Stromal cell of bone marrow (primary cell): ENCODE measurements around the gene TMEM167B.

Experiments
- DNase-seq: peaks from one replicate; pipeline ENCODE4 v3.0.0-alpha.2; 2012; ENCODE audit warnings: low read depth

The TMEM167B gene

DNA sequence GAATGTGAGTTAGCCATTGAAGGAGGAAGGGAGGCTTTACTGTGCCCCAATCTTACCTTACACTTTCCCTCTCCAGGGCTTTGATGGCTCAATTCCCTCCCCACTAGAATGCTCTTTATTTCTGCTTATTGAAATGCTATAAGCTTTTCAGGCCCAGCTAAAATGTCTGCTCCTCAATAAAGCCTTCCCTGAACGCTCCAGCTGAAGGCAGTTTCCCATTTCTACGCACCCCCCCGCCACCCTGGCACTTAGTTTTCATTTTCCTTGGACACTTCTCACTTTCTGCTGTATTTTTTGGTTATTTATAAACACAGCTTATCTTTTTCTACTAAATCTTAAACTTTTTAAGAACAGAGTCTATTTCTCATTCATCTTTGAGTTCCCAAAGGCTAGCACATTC is 7.1 kb upstream of the TMEM167B start:
- DNase-seq, result no peak

DNA sequence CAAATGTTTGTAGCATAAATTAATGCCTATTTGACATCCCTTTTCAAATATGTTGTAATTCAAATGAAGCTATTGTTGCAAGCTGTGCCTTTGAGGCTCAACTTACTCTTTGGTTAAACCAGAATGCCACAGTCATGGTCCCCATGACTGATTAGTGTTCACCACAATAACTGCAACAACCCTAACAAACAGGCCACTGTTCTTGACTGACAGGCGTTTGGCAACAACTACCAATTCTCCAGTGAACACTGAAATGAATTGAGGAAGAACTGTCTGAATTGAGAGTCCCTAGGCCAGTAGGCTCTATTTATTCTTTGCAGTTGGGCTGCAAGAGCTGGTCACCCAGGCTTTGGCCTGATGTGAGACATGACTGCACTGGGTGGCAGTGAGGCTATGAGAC is 6.6 kb upstream of the TMEM167B start:
- DNase-seq, result no peak

DNA sequence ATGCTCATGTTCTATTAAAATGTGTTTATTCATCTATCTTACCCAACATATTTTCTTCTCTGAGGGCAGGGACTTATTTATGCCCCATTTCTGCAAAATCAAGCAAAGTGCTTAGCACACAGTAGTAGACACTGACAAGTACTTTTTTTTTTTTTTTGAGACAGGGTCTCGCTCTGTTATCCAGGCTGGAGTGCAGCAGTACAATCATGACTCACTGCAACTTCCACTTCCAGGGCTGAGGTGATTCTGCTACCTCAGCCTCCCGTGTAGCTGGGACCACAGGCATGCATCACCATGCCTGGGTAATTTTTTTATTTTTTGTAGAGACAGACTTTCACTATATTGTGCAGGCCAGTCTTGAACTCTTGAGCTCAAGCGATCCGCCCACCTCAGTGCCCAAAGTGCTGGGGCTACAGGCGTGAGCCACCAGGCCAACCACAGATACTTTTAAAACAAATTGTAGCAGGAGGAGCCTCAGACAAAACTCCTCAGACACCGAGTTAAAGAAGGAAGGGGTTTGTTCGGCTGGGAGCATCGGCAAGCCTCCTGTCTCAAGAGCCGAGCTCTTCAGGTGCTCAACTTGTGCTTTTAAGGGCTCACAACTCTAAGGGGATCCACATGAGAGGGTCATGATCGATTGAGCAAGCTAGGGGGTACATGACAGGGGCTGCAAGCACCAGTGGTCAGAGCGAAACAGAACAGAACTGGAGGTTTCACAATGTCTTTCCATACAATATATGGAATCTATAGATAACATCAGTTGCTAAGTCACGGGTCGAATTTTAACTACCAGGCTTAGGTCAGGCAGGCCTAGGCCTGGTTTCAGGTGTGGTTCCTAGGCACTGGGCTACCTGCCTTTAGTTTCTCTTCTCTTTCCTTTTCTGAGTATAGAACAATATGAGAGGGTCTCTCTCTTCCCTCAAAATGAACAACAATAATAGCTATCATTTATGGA is 5.7 kb upstream of the TMEM167B start:
- no peak for DNase-seq

DNA sequence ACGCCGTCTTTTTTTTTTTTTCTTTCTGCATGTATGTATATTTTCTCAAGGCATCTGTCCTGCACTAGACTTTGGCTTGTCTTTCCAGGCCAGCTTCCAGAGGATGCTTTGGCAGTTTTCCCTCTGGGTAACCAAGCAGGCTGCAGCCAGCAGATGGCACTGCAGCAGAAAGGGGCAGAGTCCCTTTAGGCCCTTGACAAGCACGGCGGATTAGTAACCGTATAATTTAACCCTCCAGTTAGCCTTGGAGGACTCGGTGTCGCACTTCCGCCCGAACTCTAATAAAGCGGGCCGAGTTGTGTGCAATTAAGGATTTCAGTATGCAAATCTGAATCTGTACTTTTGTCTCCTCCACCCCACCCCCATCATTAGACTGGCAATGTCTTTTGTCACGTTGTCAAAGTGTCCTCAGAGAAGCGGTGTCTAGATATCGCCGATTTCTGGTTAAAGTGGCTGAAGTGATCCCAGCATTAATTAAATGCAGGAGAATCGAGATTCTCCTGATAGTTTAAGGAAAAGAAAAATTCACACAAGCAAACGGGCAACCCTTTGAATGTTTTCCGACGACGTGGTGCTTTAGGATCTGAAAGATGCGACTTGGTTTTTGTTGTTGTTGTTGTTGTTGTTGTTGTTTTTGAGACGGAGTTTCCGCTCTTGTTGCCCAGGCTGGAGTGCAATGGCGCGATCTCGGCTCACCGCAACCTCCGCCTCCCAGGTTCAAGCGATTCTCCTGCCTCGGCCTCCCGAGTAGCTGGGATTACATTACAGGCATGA is 1.1 kb upstream of the TMEM167B start:
- DNase-seq, result peak; percentile 52

DNA sequence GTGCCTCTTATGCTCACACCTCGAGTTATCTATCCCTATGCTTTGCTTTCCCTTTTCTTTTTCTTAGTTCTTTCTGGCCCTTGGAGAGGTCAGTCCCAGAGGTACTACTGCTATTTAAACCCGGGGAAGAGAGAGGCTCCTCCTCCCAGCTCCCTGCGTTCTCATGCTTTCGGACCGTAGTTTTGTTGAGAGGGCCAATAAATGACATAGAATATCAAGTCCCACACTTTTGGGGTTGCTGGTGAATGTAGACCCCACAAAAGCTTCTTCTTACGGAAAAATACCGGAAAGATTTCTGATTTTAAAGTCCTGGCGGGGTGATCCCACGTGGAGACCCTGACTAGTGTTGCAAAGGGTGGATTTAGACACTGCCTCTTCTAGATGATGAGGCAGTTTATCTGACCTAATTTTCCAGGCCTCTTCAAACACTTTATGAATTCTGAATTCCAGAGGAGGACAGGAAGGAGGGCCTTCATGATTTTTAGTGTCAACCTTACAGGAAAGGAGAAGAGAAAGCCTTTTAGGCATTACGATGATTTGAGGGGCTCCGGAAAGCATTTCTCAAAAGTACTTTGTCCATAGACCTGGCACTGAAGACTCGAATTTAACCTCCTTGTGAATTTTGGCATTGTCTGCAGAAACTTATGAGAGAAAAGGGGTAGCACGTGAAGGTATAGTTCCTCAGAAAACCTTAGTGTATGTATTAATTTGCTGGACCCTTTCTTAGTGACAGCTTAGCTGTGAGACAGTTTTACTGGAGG is 694 bp downstream of the TMEM167B start:
- peak; percentile 43 for DNase-seq

DNA sequence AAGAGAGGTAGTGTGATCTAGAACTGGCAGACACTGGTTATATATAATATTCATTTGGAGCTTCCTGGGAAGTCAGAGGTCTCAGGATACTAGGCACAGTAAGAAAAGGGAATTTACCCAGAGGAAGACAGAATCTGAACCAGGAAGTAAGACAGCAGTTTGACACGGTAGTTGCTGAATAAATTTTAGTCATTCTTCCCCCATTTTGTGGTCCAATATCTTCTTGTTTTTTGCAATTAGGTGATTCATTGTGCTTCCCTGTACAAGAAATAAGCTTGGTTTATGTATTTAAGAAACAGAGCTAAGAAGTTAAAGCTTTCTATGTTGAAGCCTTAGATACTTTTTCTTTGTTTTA is 1.3 kb downstream of the TMEM167B start:
- DNase-seq, result no peak

DNA sequence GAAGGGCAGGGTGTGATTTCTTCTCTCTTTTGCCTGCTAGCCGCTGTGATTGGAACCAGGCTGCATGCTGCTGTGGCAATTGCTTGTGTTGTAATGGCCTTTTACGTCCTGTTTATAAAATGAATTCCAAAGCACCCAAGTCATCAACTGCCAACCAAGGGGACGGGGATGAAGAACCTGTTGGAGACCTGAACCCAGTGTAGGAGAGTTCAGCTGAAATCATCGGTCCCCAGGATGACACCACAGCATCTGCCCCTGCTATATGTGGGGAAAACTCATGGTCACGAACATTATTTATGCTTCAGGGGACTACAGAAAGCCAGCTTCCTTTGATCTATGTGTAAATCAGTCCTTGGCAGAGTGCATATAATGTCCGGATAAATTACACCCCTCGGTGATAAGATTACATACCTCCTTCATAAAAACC is 3.8 kb downstream of the TMEM167B start:
- no peak for DNase-seq

DNA sequence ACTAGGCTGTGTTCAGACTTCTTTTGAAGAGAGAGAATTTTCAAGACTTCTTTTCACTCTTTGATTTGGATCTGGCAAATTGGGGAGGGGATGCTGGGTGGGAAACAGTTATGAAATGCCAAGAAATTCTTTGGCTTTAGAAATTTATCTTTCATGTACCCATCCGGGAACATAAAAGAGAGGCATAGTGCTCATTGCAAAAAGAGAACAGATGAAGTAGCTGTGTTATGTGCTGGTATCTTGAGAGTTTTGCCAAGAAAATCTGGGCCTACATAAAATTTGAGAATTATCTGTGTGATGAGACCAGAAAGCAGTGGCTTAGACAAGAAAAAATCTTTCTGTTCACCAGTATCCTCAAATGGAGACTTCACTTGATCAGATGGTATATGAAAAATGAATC is 4.3 kb downstream of the TMEM167B start:
- DNase-seq, result no peak

DNA sequence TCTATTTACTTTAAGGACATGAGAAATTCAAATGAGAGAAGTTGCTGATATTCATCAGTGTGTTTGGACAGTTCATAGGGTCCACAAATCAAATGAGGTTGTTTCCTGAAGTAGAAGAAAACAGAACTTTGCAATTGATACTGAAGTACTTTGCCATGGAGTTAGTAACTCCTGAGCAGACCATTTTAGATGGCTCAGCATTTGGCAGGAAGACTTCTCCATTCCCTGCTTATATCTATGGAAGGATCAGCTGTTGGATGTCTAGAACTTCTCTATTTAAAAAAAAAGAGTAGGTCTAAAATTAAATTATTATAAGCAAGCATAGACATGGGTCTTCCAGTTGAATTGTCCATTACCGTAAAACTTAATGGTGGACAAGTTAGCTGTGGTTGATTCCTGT is 5.1 kb downstream of the TMEM167B start:
- DNase-seq, result no peak

DNA sequence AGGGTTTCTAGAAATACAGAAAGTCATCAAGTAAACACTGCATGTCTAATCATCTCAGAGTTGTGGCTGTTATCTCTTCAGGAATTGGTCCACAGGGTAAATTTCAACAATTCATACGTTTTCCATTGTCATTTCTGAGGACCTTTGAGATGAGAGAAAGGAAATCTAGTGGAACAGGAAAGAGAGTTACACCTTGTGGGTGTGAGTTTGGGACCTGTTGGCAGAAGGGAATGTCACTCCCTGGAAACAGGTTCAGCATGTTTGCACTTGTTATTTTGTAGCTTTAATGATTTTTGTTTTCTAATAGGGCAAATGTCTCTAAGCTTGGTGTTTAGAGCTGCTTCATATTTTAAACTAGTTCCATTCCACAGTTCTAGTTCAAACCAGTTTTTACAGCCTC is 5.6 kb downstream of the TMEM167B start:
- no peak for DNase-seq

DNA sequence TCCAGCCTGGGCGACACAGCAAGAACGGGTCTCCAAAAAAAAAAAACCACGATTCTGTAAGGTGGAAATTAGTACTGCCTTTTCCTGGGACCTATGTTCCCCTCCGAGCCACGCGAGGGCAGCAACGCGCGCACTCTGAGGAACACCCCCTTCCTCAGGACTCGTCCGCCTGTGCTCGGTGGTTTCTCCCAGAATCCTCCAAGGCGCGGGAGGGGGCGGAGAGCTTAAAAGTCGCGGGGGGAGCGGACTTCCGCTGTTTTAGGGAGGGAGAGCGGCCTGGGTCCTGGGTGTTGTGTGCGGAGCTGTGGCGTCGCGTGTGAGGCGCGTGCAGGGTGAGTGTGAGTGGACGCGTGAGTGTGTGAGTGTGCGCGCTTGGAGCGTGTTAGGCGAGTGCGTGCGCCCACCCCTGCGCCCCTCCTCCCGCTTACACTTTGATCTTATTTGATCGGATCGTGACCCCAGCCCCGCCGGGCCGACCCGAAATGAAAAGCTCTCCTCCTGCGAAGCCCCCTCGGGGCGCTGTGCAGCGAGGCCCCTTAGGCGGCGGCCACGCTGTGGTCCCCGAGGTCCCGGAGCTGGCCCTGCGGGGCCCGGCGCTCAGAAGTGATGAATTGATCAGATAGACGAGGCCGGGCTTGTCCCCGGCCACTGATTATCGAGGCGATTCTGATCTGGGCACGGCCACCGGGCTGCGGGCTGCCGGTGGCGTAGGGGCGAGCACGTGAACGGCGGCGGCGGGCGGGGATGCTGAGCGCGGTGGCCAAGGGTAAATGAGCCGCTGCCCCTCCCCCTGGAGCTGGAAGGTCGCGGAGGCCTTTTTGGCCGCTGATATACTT is 9.6 kb downstream of the TMEM167B start:
- DNase-seq, result peak; percentile 96

DNA sequence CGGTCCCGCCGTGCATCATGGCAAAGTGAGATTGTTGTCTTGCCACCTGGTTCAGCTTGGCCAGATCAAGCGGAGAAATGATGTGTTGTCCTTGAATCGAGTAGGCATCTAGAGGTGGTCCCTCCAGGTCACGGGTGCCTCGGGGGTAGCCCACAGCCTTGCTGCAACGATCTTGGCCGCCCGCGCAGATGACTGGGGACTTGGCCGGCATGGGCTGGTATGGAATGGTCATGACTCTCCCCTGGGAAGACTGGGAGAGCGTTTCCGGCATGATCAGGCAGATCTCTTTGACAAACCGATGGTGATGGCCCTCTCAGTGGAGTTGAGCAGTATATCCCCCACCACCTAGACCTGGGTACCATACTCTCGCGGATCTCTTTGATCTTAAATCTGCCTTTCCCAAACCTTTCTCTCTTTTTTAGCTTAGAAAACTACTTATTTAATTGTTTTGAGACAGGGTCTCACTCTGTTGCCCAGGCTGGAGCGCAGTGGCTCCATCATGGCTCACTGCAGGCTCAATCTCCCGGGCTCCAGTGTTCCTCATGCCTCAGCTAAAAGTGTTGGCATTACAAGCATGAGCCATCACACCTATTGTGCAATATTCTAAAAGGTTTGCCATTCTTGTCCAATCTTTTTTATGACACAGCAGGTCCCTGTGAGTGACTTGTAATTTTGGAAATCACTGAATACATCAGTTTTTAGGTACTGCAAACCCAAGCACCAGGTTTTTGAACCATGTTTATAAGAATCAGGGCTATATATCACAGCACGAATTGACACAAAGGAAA is 14.0 kb downstream of the TMEM167B start:
- DNase-seq, result no peak

DNA sequence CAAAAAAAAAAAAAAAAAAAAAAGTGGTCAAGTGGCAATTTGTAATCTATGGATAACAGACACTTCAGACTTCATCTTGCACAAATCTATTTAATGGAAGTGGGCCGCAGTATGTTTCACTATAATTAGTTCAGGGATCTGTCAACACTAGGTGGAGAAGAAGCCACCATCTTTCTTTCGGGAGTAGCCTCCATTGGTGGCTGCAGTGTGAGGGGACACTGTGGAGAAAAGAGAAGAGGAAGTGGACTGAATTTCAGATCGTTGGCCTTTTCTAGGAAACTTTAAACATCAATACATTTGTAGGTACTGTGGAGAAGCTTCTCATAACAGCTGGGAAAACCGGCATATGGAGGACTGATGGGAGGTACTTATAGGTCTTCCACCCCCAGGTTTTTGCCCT is 15.3 kb downstream of the TMEM167B start:
- no peak for DNase-seq

DNA sequence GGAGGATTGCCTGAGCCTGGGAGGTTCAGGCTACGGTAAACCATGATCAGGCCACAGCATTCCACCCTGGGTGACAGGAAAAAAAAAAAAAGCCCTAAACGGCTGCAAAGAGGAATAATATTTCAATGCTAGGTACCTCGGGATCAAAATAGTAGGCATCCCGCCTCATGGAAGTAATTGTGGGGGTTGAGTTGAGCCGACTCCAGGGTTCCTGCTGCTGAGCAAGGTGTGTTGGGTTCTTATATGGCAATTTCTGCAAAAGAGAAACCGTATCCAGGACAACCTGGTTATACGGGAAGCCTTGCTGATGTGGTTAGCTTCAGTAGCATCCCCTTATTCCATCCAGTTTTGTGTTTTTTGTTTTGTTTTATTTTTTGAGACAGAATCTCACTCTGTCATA is 17.2 kb downstream of the TMEM167B start:
- DNase-seq, result no peak

DNA sequence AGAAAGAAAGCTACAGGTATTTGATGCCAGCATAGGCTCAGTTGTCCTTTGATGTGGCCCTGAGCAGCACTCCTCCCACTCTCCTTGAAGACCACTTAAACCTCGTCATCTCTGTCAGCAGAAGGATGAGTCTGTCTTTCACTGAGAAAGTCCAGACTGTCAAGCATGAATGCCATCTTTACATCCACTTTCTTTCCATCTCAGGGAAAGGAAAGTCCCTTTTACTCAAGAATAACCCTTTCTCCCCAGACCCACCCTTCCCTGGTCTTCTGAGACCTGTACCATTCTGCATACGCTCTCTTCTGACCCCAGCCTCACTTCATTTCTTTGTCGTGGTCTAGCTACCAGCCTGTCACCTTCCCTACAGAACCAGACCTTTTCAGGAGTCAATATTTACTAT is 19.3 kb downstream of the TMEM167B start:
- DNase-seq, result no peak

DNA sequence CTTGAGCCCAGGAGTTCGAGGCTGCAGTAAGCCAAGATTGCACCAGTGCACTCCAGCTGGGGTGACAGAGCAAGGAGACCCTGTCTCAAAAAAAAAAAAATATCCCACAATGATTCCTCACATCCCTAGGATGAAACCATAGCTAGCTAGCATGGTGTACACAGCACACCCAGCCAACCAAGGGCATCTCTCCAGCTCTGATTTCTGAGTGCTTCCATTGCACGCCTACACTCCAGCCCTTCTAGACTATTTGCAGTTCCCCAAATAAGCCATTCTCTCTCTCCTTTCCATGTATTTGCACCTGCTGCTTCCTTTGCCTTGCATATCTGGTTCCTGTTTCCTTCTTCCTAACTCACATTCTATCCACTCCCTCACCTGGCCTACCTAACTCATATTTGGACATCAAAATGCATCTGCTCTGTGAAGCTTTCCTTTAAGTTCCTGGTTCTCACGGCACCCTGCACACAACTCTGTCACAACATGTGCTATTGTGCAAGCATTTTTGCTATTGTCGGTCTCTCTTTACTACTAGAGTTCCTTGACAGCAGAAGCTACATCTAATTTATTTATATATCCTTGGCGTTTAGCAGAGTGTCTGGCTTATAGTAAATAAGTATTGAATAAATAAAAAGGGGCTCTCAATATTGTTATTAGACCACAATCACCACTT is 21.0 kb downstream of the TMEM167B start:
- no peak for DNase-seq

DNA sequence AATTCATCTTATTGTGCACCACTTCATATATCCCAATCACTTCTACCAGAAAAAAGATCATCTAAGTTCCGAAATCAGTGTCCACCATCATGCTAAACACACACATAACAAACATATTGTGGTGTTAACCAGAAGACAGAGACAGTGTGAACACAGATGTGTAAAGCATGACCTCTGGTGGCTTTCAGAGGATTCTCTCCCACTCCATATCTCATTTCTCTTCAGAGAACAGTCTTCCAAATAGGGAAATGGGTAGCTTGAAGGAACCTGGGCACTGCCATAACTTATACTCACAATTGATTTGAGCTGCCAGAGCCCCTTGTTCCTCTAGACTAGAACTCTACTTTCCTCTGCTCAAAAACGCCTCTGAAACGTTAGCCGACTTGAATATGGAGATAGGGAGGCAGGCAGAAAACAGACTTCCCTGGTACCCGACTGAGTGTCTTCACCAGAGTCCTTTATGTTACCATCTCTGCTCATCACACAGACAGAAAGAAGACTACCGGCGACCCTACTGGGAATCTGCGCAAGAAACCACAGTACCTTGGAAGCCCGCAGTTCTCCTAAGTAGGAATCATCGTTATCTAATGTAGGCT is 21.6 kb downstream of the TMEM167B start:
- no peak for DNase-seq

DNA sequence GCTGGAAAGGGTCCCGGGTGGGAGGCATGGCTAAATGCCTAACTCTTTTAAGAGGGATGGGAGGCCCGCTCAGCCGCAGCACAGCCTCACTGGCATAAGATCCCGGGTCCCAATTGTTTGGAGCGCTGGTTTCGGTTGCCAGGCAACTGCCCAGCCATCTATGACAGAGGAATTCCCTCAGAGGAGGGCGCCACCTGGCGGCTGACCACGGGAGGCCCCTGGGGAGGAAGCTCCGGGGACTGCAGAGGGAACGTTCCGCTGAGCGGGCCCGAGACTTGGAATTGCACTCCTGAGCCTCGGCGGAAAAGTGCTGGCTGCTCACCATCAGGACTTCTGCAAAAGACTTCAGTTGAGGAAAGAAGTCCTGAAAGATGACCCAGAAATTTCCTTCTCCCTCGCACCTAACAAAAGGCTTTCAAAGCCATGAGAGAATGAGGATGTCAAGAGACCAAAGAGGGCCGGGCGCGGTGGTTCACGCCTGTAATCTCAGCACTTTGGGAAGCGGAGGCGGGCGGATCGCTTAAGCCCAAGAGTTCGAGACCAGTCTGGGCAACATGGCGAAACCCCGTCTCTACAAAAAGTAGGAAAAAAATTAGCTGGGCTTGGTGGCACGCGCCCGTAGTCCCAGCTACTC is 22.2 kb downstream of the TMEM167B start:
- DNase-seq, result peak; percentile 76

DNA sequence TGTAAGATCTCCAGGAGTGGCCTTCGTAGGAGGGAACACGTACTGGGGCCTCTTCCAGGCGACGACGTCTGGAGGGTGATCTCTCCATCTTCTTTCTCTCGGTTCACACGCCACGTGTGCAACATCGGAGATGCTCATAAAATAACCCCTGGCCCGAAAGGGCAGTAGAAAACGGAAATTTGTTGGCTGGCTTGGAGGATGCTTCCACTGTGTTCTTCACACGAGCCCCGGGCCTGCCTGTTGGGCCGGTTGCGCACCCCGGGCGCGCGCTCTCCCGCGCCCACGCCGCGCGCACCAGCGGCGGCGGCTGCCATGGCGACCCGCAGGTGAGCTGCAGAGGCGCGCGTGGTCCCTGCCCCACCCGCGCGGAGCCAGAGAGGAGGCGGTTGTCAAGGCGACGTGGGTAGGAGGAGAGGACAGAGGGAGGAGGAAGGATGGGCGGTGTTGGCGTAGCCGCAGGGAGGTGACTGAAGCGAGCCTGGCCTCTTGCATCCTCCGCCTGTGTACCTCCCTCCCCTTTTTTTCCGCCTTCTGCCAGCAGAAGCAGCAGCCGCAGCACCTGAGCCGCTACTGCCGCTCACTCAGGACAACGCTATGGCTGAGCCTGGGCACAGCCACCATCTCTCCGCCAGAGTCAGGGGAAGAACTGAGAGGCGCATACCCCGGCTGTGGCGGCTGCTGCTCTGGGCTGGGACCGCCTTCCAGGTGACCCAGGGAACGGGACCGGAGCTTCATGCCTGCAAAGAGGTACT is 23.2 kb downstream of the TMEM167B start, which contains the start of gene ELAPOR1:
TSS of gene ELAPOR1 (plus strand) at position 526 of the 752 bp plus-strand sequence. CDS start at position 595, 69 bp downstream.
- no peak for DNase-seq
